ENCODE measurements around the gene ATOSB. TPM values are rescaled to one million over a fixed set of nuclear protein-coding genes. Genes with fewer than 3 reads are reported as not detected.

ATOSB gene
- total and polyA plus RNA-seq, 9 donors, result 2.5 to 12.2 (median 7.1) TPM

GRCh38 chr9:35085078-35085477, 30.6 kb downstream of the ATOSB start:
- DNase-seq, result no peak
- Histone ChIP-seq H3K36me3 (no peaks in the 10 kb centered on the region), H3K27me3 (no peaks in the 10 kb centered on the region), H3K27ac (no peak overlapping the region), H3K4me3 (no peak overlapping the region), H3K9me3 (no peaks in the 10 kb centered on the region), H3K4me1 (ENCODE audit: insufficient read depth) (peaks cover 1% of the 10 kb centered on the region)
- 88 to 94% (median 92%) methylated on average over 2 of the region's 2 CpGs for WGBS, 3 donors
- TF ChIP-seq EP300 (IDR thresholded peaks at IDR 0.05) (no peak), CTCF (IDR thresholded peaks at IDR 0.05) (no peak), POLR2A (IDR thresholded peaks at IDR 0.05) (no peak)
- intact Hi-C loops (cut with DNase I), result no loop called here

GRCh38 chr9:35079426-35080341, 36.0 kb downstream of the ATOSB start, which contains the start of gene FANCG:
FANCG (minus strand) TSS chr9:35079942; CDS start chr9:35079524, 418 bp downstream.
- peaks cover 10% of the 10 kb centered on the region for H3K4me1 ChIP-seq (ENCODE audit: insufficient read depth)
- no peaks in the 10 kb centered on the region for H3K36me3 ChIP-seq
- intact Hi-C loops (cut with DNase I), result loop anchor here in 1 of 4 donors (10.0 kb wide), 1 partner anchor 85 kb away; no protein-coding TSS in a partner anchor
- H3K27ac ChIP-seq, result peak within 1 kb of the TSS in 1 of 2 donors; percentile 57
- no peaks in the 10 kb centered on the region for H3K9me3 ChIP-seq
- peak; percentile 84 to 89 (median 86) for DNase-seq
- H3K4me3 ChIP-seq, result peak within 1 kb of the TSS; percentile 64
- H3K27me3 ChIP-seq, result no peaks in the 10 kb centered on the region
- 0 to 1% (median 0%) methylated on average over 51 to 67 of the region's 67 CpGs for WGBS, 3 donors
- peak; percentile 43 for TF ChIP-seq POLR2A (IDR thresholded peaks at IDR 0.05)
- no peak for TF ChIP-seq EP300 (IDR thresholded peaks at IDR 0.05)

- Histone ChIP-seq H3K9me3 (no peaks in the 10 kb centered on the region), H3K27ac (no peak overlapping the region), H3K4me3 (peak overlapping the region; percentile 64), H3K27me3 (no peaks in the 10 kb centered on the region), H3K36me3 (no peaks in the 10 kb centered on the region), H3K4me1 (ENCODE audit: insufficient read depth) (peaks cover 10% of the 10 kb centered on the region)
- no peak for DNase-seq
- 1 to 4% (median 1%) methylated on average over 10 of the region's 10 CpGs for WGBS, 3 donors
- TF ChIP-seq POLR2A (IDR thresholded peaks at IDR 0.05) (no peak), CTCF (IDR thresholded peaks at IDR 0.05) (no peak), EP300 (IDR thresholded peaks at IDR 0.05) (no peak)
- intact Hi-C loops (cut with DNase I), result loop anchor here in 1 of 4 donors (10.0 kb wide), 1 partner anchor 84 kb away; no protein-coding TSS in a partner anchor
Observed at GRCh38 chr9:35079041-35079425, 36.6 kb downstream of the ATOSB start.

GRCh38 chr9:35078066-35078465, 37.6 kb downstream of the ATOSB start:
- Histone ChIP-seq H3K27ac (no peak overlapping the region), H3K4me1 (ENCODE audit: insufficient read depth) (peaks cover 10% of the 10 kb centered on the region), H3K4me3 (no peak overlapping the region), H3K9me3 (no peaks in the 10 kb centered on the region), H3K27me3 (no peaks in the 10 kb centered on the region), H3K36me3 (no peaks in the 10 kb centered on the region)
- no peak for DNase-seq
- TF ChIP-seq POLR2A (IDR thresholded peaks at IDR 0.05) (no peak), EP300 (IDR thresholded peaks at IDR 0.05) (no peak), CTCF (IDR thresholded peaks at IDR 0.05) (no peak)
- 40 to 55% (median 46%) methylated on average over 4 of the region's 4 CpGs for WGBS, 3 donors
- intact Hi-C loops (cut with DNase I), result loop anchor here in 1 of 4 donors (10.0 kb wide), 1 partner anchor 83 kb away; no protein-coding TSS in a partner anchor

All from ovary (tissue), 9 donors.